Kidney epithelial cell (primary cell): ENCODE measurements around the gene HOXB3. TPM values are rescaled to one million over a fixed set of nuclear protein-coding genes. Genes with fewer than 3 reads are reported as not detected.
"Not testable (repeated sequence)": the region's sequence is repeated elsewhere in the genome, so short reads cannot be mapped to it uniquely, and the experiment has no call there.

Source experiments
- DNase-seq: peaks from one replicate; pipeline ENCODE4 v3.0.0-alpha.2; 2010; ENCODE audit warnings: low read depth
- H3K27me3 ChIP-seq: 2 replicates; pipeline ENCODE4 v1.6.0; 2011; ENCODE audit warnings: low read length; ENCODE audit not compliant: control insufficient read depth, insufficient read depth
- H3K36me3 ChIP-seq: 2 replicates; pipeline ENCODE4 v1.5.1; 2011; ENCODE audit warnings: low read length; ENCODE audit not compliant: control insufficient read depth, insufficient read depth
- H3K4me3 ChIP-seq: 2 replicates; pipeline ENCODE4 v1.5.1; 2011; ENCODE audit warnings: low read depth, mild to moderate bottlenecking, control low read depth, low read length
- CTCF ChIP-seq: IDR thresholded peaks from 2 replicates; pipeline ENCODE4 v1.5.1; 2011; ENCODE audit warnings: mild to moderate bottlenecking, moderate library complexity, low read length, control low read depth, inconsistent platforms; ENCODE audit not compliant: insufficient read depth, poor library complexity, severe bottlenecking
- total RNA-seq: library from RNA; depleted of rRNA; stranded (reverse); fragments of >200 nt; gene quantifications from 2 replicates; pipeline ENCODE4 v1.2.3, GENCODE V29; 2015

Gene HOXB3
- total RNA-seq, 1 donor from 2014 or later: 31.1 TPM

- no peak for TF ChIP-seq CTCF
- no peak overlapping the region for H3K4me3 ChIP-seq
- DNase-seq: no peak
- no peaks in the 10 kb centered on the region for H3K36me3 ChIP-seq
- no peaks in the 10 kb centered on the region for H3K27me3 ChIP-seq
Measured at GRCh38 chr17:48513666-48514455, 76.2 kb downstream of the HOXB3 start.

- no peak overlapping the region for H3K4me3 ChIP-seq
- no peak for TF ChIP-seq CTCF
- no peaks in the 10 kb centered on the region for H3K36me3 ChIP-seq
- H3K27me3 ChIP-seq: no peaks in the 10 kb centered on the region
- no peak for DNase-seq
Measured at GRCh38 chr17:48513097-48513496, 76.9 kb downstream of the HOXB3 start.

GRCh38 chr17:48510761-48511604 lies 79.1 kb downstream of the HOXB3 start:
- Histone ChIP-seq H3K4me3 (no peak overlapping the region), H3K36me3 (no peaks in the 10 kb centered on the region), H3K27me3 (no peaks in the 10 kb centered on the region)
- no peak for TF ChIP-seq CTCF
- no peak for DNase-seq

- no peaks in the 10 kb centered on the region for H3K36me3 ChIP-seq
- no peaks in the 10 kb centered on the region for H3K27me3 ChIP-seq
- no peak for DNase-seq
- no peak overlapping the region for H3K4me3 ChIP-seq
- no peak for TF ChIP-seq CTCF
Measured at GRCh38 chr17:48510381-48510760, 79.7 kb downstream of the HOXB3 start.

- not testable (repeated sequence) for H3K36me3 ChIP-seq, DNase-seq, H3K4me3 ChIP-seq, H3K27me3 ChIP-seq
Measured at GRCh38 chr17:48509708-48510107, 80.3 kb downstream of the HOXB3 start.

GRCh38 chr17:48506246-48506645 lies 83.8 kb downstream of the HOXB3 start:
- Histone ChIP-seq H3K4me3 (no peak overlapping the region), H3K27me3 (no peaks in the 10 kb centered on the region), H3K36me3 (no peaks in the 10 kb centered on the region)
- DNase-seq: no peak
- peak; percentile 8 for TF ChIP-seq CTCF
